Measurements from ENCODE around the gene CCDC190. TPM values are rescaled to one million over a fixed set of nuclear protein-coding genes. Genes with fewer than 3 reads are reported as not detected.

Gene CCDC190
- total RNA-seq, result 1 to 10 TPM; 2.4 to 4.7 TPM
- polyA plus RNA-seq, result 1 to 10 TPM; 2.5 to 3.1 TPM
- long read RNA-seq, donor 1, result 0 reads
- long read RNA-seq, donor 2, result 0 reads
- long read RNA-seq, donor 3, result 0 reads
- long read RNA-seq, donor 4, result 0 reads
- long read RNA-seq, donor 5, result 0 reads

- no peak for TF ChIP-seq CTCF (IDR thresholded peaks at IDR 0.05; ENCODE audit: control extremely low read depth, extremely low read depth)
- ATAC-seq (ENCODE audit: insufficient read depth, low FRiP score), result peak; percentile 66
- WGBS, 2 donors, result 54 to 73% methylated on average over 4 of the region's 4 CpGs
- Histone ChIP-seq H3K4me3 (no peak within 1 kb of the TSS), H3K36me3 (ENCODE audit: control insufficient read depth in 4 of 4, insufficient read depth in 4 of 4, low read length in 4 of 4) (no peaks in the 10 kb centered on the region), H3K9ac (ENCODE audit: insufficient read depth in 1 of 2, low read length in 2 of 2) (no peak within 1 kb of the TSS), H3K9me3 (ENCODE audit: control insufficient read depth in 4 of 4, insufficient read depth in 3 of 4, low read length in 3 of 4) (no peaks in the 10 kb centered on the region), H3K4me1 (ENCODE audit: control insufficient read depth in 5 of 5, insufficient read depth in 5 of 5, low read length in 5 of 5) (peaks cover 0 to 9% (median 1%) of the 10 kb centered on the region in 5 donors), H3K27ac (ENCODE audit: low read depth in 1 of 2, low read length in 1 of 2) (peak within 1 kb of the TSS in 1 of 2 donors; percentile 7), H3K27me3 (ENCODE audit: control insufficient read depth in 3 of 3, insufficient read depth in 3 of 3, low read length in 2 of 3) (no peaks in the 10 kb centered on the region)
- DNase-seq, result peak; percentile 31 to 49 (median 48)
Measured at GRCh38 chr1:162861101-162861500, at the start of gene CCDC190. Gene CCDC190 (minus strand): TSS chr1:162861175. CDS start chr1:162859646, 1,529 bp downstream.

- Histone ChIP-seq H3K4me1 (ENCODE audit: control insufficient read depth in 5 of 5, insufficient read depth in 5 of 5, low read length in 5 of 5) (peaks cover 0 to 8% (median 0%) of the 10 kb centered on the region in 5 donors), H3K4me3 (no peak overlapping the region), H3K36me3 (ENCODE audit: control insufficient read depth in 4 of 4, insufficient read depth in 4 of 4, low read length in 4 of 4) (no peaks in the 10 kb centered on the region), H3K27ac (ENCODE audit: low read depth in 1 of 2, low read length in 1 of 2) (no peak overlapping the region), H3K9me3 (ENCODE audit: control insufficient read depth in 4 of 4, insufficient read depth in 3 of 4, low read length in 3 of 4) (peaks cover 0 to 6% (median 3%) of the 10 kb centered on the region in 4 donors), H3K9ac (ENCODE audit: insufficient read depth in 1 of 2, low read length in 2 of 2) (no peak overlapping the region), H3K27me3 (ENCODE audit: control insufficient read depth in 3 of 3, insufficient read depth in 3 of 3, low read length in 2 of 3) (no peaks in the 10 kb centered on the region)
- no peak for TF ChIP-seq CTCF (IDR thresholded peaks at IDR 0.05; ENCODE audit: control extremely low read depth, extremely low read depth)
- 92 to 94% methylated on average over 2 of the region's 2 CpGs for WGBS, 2 donors
- ATAC-seq (ENCODE audit: insufficient read depth, low FRiP score), result no peak
- no peak for DNase-seq
Measured at GRCh38 chr1:162910161-162910560, 49.2 kb upstream of the CCDC190 start.

GRCh38 chr1:162908780-162909179 lies 47.8 kb upstream of the CCDC190 start:
- H3K27ac ChIP-seq (ENCODE audit: low read depth in 1 of 2, low read length in 1 of 2), result no peak overlapping the region
- 34 to 67% methylated on average over 2 of the region's 2 CpGs for WGBS, 2 donors
- H3K36me3 ChIP-seq (ENCODE audit: control insufficient read depth in 4 of 4, insufficient read depth in 4 of 4, low read length in 4 of 4), result no peaks in the 10 kb centered on the region
- peaks cover 0 to 11% (median 0%) of the 10 kb centered on the region in 5 donors for H3K4me1 ChIP-seq (ENCODE audit: control insufficient read depth in 5 of 5, insufficient read depth in 5 of 5, low read length in 5 of 5)
- ATAC-seq (ENCODE audit: insufficient read depth, low FRiP score) (no peak), DNase-seq (no peak)
- no peak overlapping the region for H3K9ac ChIP-seq (ENCODE audit: insufficient read depth in 1 of 2, low read length in 2 of 2)
- no peak overlapping the region for H3K4me3 ChIP-seq
- H3K27me3 ChIP-seq (ENCODE audit: control insufficient read depth in 3 of 3, insufficient read depth in 3 of 3, low read length in 2 of 3), result no peaks in the 10 kb centered on the region
- TF ChIP-seq CTCF (IDR thresholded peaks at IDR 0.05; ENCODE audit: control extremely low read depth, extremely low read depth), result no peak
- H3K9me3 ChIP-seq (ENCODE audit: control insufficient read depth in 4 of 4, insufficient read depth in 3 of 4, low read length in 3 of 4), result peaks cover 0 to 6% (median 3%) of the 10 kb centered on the region in 4 donors

- Histone ChIP-seq H3K9me3 (ENCODE audit: control insufficient read depth in 4 of 4, insufficient read depth in 3 of 4, low read length in 3 of 4) (peaks cover 0 to 2% (median under 1%) of the 10 kb centered on the region in 4 donors), H3K4me1 (ENCODE audit: control insufficient read depth in 5 of 5, insufficient read depth in 5 of 5, low read length in 5 of 5) (peaks cover 0 to 11% (median 0%) of the 10 kb centered on the region in 5 donors), H3K4me3 (no peak overlapping the region), H3K9ac (ENCODE audit: insufficient read depth in 1 of 2, low read length in 2 of 2) (no peak overlapping the region), H3K36me3 (ENCODE audit: control insufficient read depth in 4 of 4, insufficient read depth in 4 of 4, low read length in 4 of 4) (no peaks in the 10 kb centered on the region), H3K27ac (ENCODE audit: low read depth in 1 of 2, low read length in 1 of 2) (no peak overlapping the region), H3K27me3 (ENCODE audit: control insufficient read depth in 3 of 3, insufficient read depth in 3 of 3, low read length in 2 of 3) (no peaks in the 10 kb centered on the region)
- 54 to 71% methylated on average over 2 of the region's 2 CpGs for WGBS, 2 donors
- DNase-seq (no peak), ATAC-seq (ENCODE audit: insufficient read depth, low FRiP score) (no peak)
- no peak for TF ChIP-seq CTCF (IDR thresholded peaks at IDR 0.05; ENCODE audit: control extremely low read depth, extremely low read depth)
Measured at GRCh38 chr1:162908236-162908635, 47.3 kb upstream of the CCDC190 start.

Measured in lung (tissue), 16 donors.